Measurements from ENCODE around the gene CIRBP. TPM values are rescaled to one million over a fixed set of nuclear protein-coding genes. Genes with fewer than 3 reads are reported as not detected.

Gene CIRBP
- total and polyA plus RNA-seq, 2 of the 13 experiments (the other 11 are each of a cell fraction or from before 2014, with no cell fraction given) = 133 to 140 TPM

DNA sequence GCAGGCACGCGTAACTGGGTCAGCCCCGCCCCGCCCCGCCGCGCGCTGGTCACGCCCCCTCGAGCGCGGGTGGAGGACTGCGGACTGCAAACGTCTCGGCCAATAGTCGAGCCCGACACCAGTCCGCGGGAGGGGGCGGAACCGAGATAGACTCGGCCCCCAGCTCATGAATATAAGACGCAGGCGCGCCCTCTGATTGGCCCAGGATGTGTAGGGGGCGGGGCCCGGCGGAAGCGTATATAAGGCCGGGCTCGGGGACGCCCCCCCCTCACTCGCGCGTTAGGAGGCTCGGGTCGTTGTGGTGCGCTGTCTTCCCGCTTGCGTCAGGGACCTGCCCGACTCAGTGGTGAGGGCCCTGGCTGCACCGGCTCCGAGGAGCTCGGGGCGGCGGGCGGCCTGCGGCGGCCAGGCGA is at the start of gene CIRBP (continued):
- TF ChIP-seq, protein P1, sequence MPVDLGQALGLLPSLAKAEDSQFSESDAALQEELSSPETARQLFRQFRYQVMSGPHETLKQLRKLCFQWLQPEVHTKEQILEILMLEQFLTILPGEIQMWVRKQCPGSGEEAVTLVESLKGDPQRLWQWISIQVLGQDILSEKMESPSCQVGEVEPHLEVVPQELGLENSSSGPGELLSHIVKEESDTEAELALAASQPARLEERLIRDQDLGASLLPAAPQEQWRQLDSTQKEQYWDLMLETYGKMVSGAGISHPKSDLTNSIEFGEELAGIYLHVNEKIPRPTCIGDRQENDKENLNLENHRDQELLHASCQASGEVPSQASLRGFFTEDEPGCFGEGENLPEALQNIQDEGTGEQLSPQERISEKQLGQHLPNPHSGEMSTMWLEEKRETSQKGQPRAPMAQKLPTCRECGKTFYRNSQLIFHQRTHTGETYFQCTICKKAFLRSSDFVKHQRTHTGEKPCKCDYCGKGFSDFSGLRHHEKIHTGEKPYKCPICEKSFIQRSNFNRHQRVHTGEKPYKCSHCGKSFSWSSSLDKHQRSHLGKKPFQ (CRISPR knock-in tag; IDR thresholded peaks at IDR 0.05; ENCODE audit: insufficient replicate concordance) = no peak
- no peak for TF ChIP-seq MBNL3 (CRISPR knock-in tag; conservative IDR thresholded peaks at IDR 0.05)
- no peak for TF ChIP-seq ZNF10 (CRISPR knock-in tag; IDR thresholded peaks at IDR 0.05; ENCODE audit: borderline replicate concordance, low read depth)
- TF ChIP-seq HDAC1 (CRISPR knock-in tag; IDR thresholded peaks at IDR 0.05) = peak; percentile 59
- TF ChIP-seq SIX4 (CRISPR knock-in tag; IDR thresholded peaks at IDR 0.05) = no peak
- TF ChIP-seq NBN (conservative IDR thresholded peaks at IDR 0.05) = no peak
- 0 out of 2 replicates have a peak, but pooled peaks have one; percentile 10 for TF ChIP-seq FOXO1 (CRISPR knock-in tag; IDR thresholded peaks at IDR 0.05)
- no peak for TF ChIP-seq ZNF33A (CRISPR knock-in tag; IDR thresholded peaks at IDR 0.05; ENCODE audit: borderline replicate concordance)
- TF ChIP-seq ZSCAN12 (CRISPR knock-in tag; IDR thresholded peaks at IDR 0.05) = no peak
- peak; percentile 84; the same call in 1 of the 2 replicates for TF ChIP-seq ZNF747 (CRISPR knock-in tag; IDR thresholded peaks at IDR 0.05; ENCODE audit: borderline replicate concordance)
- no peak for TF ChIP-seq ZNF572 (CRISPR knock-in tag; IDR thresholded peaks at IDR 0.05)
- TF ChIP-seq KLF6 (CRISPR knock-in tag; IDR thresholded peaks at IDR 0.05) = peak; percentile 28; the same call in 1 of the 2 replicates
- no peak for TF ChIP-seq TMF1 (CRISPR knock-in tag; IDR thresholded peaks at IDR 0.05; ENCODE audit: low read depth)
- TF ChIP-seq RBM22 (optimal IDR thresholded peaks at IDR 0.05; ENCODE audit: low read length) = no peak
- TF ChIP-seq, protein P2, sequence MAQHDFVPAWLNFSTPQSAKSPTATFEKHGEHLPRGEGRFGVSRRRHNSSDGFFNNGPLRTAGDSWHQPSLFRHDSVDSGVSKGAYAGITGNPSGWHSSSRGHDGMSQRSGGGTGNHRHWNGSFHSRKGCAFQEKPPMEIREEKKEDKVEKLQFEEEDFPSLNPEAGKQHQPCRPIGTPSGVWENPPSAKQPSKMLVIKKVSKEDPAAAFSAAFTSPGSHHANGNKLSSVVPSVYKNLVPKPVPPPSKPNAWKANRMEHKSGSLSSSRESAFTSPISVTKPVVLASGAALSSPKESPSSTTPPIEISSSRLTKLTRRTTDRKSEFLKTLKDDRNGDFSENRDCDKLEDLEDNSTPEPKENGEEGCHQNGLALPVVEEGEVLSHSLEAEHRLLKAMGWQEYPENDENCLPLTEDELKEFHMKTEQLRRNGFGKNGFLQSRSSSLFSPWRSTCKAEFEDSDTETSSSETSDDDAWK (CRISPR knock-in tag; IDR thresholded peaks at IDR 0.05) = no peak
- no peak for TF ChIP-seq SKI (IDR thresholded peaks at IDR 0.05; ENCODE audit: partially characterized antibody)
- no peak for TF ChIP-seq TOE1 (CRISPR knock-in tag; IDR thresholded peaks at IDR 0.05)
- no peak for TF ChIP-seq ZNF639 (CRISPR knock-in tag; conservative IDR thresholded peaks at IDR 0.05)
- TF ChIP-seq KLF13 (CRISPR knock-in tag; IDR thresholded peaks at IDR 0.05) = no peak
- TF ChIP-seq ZNF788 (CRISPR knock-in tag; IDR thresholded peaks at IDR 0.05; ENCODE audit: borderline replicate concordance) = no peak
- TF ChIP-seq PTBP1 (IDR thresholded peaks at IDR 0.05; ENCODE audit: low read depth, low read length, poor library complexity, severe bottlenecking) = peak; percentile 44
- no peak for TF ChIP-seq NPAS2 (CRISPR knock-in tag; IDR thresholded peaks at IDR 0.05; ENCODE audit: borderline replicate concordance)
- no peak for TF ChIP-seq RFX3 (CRISPR knock-in tag; IDR thresholded peaks at IDR 0.05)
- TF ChIP-seq, protein P3, sequence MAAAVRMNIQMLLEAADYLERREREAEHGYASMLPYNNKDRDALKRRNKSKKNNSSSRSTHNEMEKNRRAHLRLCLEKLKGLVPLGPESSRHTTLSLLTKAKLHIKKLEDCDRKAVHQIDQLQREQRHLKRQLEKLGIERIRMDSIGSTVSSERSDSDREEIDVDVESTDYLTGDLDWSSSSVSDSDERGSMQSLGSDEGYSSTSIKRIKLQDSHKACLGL (CRISPR knock-in tag; IDR thresholded peaks at IDR 0.05) = no peak; the same call in none of the 2 replicates
- TF ChIP-seq MBD4 (IDR thresholded peaks at IDR 0.05; ENCODE audit: borderline replicate concordance, low read length) = no peak

Measured in HepG2 (cell line).